HFFc6 (cell line): ENCODE measurements around the gene PRICKLE3. TPM values are rescaled to one million over a fixed set of nuclear protein-coding genes. Genes with fewer than 3 reads are reported as not detected.
"Not testable (repeated sequence)": the region's sequence is repeated elsewhere in the genome, so short reads cannot be mapped to it uniquely, and the experiment has no call there.

Source experiments
- DNase-seq: peaks from one replicate; pipeline ENCODE4 v3.0.0-alpha.2; 2018
- H3K27ac Mint-ChIP-seq: 2 replicates; pipeline ENCODE4 v1.8.0; 2020; ENCODE audit warnings: mild to moderate bottlenecking, mixed read lengths
- H3K27me3 Mint-ChIP-seq: 2 replicates; pipeline ENCODE4 v1.8.0; 2021; ENCODE audit warnings: mild to moderate bottlenecking, moderate library complexity, mixed read lengths; ENCODE audit not compliant: insufficient read depth
- H3K36me3 Mint-ChIP-seq: 2 replicates; pipeline ENCODE4 v1.8.0; 2021; ENCODE audit warnings: low read depth, mixed read lengths
- H3K4me1 Mint-ChIP-seq: 2 replicates; pipeline ENCODE4 v1.8.0; 2020; ENCODE audit warnings: low read depth, mixed read lengths
- H3K4me3 Mint-ChIP-seq: 2 replicates; pipeline ENCODE4 v1.8.0; 2020; ENCODE audit warnings: mild to moderate bottlenecking, moderate library complexity, mixed read lengths
- H3K9me3 Mint-ChIP-seq: 2 replicates; pipeline ENCODE4 v1.8.0; 2020; ENCODE audit warnings: mild to moderate bottlenecking, mixed read lengths
- total RNA-seq, 6 experiments: library from RNA; stranded (reverse); fragmentation: NEBNext Ultra II Directional; extraction: Animal tissue kit (Norgen Biotek cat#: 25700); gene quantifications; 2 replicates in 1 of 6; 3 replicates in 5 of 6; pipeline ENCODE4 v1.2.3, GENCODE V29; 2021
- TF ChIP-seq, protein P1 (sequence below): fragments of 200-600 bp; sonication (generic); IDR thresholded peaks from 2 replicates; pipeline ENCODE4 v1.5.0; 2021; ENCODE audit warnings: antibody characterized with exemption, mild to moderate bottlenecking

Gene PRICKLE3
- total RNA-seq, 6 experiments from 2014 or later = 8.0 to 10.7 (median 9.7) TPM

DNA sequence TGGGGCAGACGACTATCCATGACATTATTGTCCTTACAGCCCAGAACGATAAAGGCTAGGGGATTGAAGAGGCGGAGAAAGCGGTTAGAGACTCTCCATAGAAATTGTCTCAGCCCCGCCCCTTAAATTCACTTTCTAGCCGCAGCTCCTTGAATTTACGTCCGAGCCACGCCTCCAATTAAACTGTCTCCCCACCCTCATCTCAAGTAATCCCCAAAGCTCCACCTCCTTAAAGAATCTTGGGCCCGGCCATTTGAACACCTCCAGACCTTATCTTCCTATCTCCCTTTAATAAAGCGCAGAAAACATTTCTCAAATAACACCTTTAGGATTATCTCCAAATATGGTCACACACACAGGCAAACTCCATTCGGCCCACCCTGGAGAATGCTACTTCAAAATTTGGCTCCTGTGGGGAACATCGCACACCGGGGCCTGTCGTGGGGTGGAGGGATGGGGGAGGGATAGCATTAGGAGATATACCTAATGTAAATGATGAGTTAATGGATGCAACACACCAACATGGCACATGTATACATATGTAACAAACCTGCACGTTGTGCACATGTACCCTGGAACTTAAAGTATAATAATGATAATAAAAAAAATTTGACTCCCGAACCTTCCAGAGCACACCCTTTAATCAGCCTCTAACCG is 30.8 kb downstream of the PRICKLE3 start:
- no peaks in the 10 kb centered on the region for H3K27me3 Mint-ChIP-seq
- TF ChIP-seq, protein P1, sequence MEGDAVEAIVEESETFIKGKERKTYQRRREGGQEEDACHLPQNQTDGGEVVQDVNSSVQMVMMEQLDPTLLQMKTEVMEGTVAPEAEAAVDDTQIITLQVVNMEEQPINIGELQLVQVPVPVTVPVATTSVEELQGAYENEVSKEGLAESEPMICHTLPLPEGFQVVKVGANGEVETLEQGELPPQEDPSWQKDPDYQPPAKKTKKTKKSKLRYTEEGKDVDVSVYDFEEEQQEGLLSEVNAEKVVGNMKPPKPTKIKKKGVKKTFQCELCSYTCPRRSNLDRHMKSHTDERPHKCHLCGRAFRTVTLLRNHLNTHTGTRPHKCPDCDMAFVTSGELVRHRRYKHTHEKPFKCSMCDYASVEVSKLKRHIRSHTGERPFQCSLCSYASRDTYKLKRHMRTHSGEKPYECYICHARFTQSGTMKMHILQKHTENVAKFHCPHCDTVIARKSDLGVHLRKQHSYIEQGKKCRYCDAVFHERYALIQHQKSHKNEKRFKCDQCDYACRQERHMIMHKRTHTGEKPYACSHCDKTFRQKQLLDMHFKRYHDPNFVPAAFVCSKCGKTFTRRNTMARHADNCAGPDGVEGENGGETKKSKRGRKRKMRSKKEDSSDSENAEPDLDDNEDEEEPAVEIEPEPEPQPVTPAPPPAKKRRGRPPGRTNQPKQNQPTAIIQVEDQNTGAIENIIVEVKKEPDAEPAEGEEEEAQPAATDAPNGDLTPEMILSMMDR = no peak
- H3K9me3 Mint-ChIP-seq = no peaks in the 10 kb centered on the region
- peaks cover 18% of the 10 kb centered on the region for H3K4me1 Mint-ChIP-seq
- no peaks in the 10 kb centered on the region for H3K36me3 Mint-ChIP-seq
- peak overlapping the region; percentile 99 for H3K27ac Mint-ChIP-seq
- H3K4me3 Mint-ChIP-seq = peak overlapping the region; percentile 90
- DNase-seq = peak; percentile 16

DNA sequence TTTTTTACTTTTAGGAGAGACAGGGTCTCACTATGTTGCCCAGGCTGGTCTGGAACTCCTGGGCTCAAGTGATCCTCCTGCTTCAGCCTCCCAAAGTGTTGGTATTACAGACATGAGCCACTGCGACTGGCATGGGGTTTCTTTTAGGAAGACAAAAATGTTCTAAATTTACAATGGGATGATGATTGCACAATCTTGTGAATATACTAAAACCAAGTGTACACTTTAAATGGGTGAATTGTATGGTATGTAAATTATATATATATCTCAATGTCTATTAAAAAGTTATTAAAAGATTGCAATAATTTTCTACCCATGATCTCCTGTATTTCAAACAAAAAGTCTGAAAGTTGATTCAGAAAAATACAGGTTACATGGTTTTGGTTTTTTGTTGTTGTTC is 32.7 kb downstream of the PRICKLE3 start:
- Mint-ChIP-seq H3K27me3 (no peaks in the 10 kb centered on the region), H3K4me3 (no peak overlapping the region), H3K36me3 (no peaks in the 10 kb centered on the region), H3K27ac (no peak overlapping the region), H3K9me3 (no peaks in the 10 kb centered on the region), H3K4me1 (peaks cover 18% of the 10 kb centered on the region)
- TF ChIP-seq, protein P1 = no peak
- DNase-seq = no peak

DNA sequence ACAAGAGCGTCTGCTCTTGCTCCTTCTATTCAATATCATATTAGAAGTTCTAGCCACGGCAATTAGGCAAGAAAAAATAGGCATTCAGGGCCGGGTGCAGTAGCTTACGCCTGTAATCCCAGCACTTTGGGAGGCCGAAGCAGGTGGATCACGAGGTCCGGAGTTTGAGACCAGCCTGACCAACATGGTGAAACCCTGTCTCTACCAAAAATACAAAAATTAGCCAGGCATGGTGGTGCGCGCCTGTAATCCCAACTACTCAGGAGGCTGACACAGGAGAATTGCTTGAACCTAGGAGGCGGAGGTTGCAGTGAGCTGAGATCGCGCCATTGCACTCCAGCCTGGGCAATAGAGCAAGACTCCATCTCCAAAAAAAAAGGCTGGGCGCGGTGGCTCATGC is 36.9 kb downstream of the PRICKLE3 start:
- H3K27ac Mint-ChIP-seq, H3K27me3 Mint-ChIP-seq, DNase-seq, H3K4me3 Mint-ChIP-seq, H3K9me3 Mint-ChIP-seq, H3K4me1 Mint-ChIP-seq, H3K36me3 Mint-ChIP-seq: not testable (repeated sequence)

DNA sequence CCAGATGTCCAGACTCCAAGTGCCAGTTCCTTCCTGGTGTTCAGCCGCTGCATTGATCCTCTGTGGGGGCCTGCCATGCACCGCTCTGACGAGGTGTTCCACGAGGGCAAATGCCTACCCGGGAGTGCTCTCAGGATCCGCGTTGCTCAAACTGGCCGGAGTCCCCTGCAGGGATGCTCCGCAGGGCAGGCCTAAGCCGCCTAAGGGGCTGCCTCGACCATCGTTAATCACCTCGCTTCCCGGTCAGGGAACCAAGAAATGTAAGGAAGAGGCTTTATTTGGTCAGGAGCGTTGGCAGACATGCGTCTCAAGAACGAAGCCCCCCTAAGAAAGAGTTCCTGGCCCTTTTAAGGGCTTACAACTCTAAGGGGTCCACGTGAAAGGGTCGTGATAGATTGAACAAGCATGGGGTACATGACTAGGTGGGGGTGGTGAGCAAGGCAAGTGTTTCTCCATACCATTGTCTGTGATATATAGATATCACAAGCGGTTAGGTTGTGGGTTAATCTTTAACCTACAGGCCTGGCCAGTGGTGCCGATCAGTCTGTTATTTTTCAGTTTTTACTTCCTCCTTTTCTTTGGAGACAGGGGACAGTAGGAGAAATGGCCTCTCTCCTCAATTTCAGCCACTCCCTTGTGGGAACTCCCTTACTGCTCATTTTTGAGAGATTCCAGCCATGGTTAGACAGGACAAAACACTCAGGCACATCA is 37.6 kb downstream of the PRICKLE3 start:
- not testable (repeated sequence) for H3K27ac Mint-ChIP-seq, H3K9me3 Mint-ChIP-seq, H3K27me3 Mint-ChIP-seq, DNase-seq, H3K36me3 Mint-ChIP-seq, H3K4me1 Mint-ChIP-seq
- H3K4me3 Mint-ChIP-seq = peak overlapping the region; percentile 43; the same call in 1 of the 2 replicates

DNA sequence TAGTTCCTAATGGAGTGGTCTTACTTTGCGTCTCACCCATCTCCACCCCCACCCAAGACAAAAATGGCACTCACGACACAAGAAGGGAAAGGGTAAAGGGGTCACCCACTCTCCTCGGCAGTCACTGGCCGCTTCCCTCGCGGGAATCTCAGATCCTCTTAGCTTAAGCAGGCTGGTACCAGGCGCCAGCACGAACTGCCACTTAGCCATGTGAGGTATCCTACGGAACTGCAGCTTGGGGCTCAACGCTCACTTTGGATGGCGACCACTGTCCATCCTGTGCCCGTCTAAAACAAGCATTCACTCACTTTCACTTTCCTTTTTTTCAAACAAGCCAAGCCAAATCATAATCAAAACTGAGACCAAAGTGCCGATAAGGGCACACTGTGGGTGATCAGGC is 38.2 kb downstream of the PRICKLE3 start:
- H3K27me3 Mint-ChIP-seq = no peaks in the 10 kb centered on the region
- no peaks in the 10 kb centered on the region for H3K4me1 Mint-ChIP-seq
- H3K9me3 Mint-ChIP-seq = no peaks in the 10 kb centered on the region
- no peak for DNase-seq
- no peak overlapping the region for H3K27ac Mint-ChIP-seq
- H3K4me3 Mint-ChIP-seq = peak overlapping the region; percentile 43; the same call in 1 of the 2 replicates
- TF ChIP-seq, protein P1 = no peak
- no peaks in the 10 kb centered on the region for H3K36me3 Mint-ChIP-seq

DNA sequence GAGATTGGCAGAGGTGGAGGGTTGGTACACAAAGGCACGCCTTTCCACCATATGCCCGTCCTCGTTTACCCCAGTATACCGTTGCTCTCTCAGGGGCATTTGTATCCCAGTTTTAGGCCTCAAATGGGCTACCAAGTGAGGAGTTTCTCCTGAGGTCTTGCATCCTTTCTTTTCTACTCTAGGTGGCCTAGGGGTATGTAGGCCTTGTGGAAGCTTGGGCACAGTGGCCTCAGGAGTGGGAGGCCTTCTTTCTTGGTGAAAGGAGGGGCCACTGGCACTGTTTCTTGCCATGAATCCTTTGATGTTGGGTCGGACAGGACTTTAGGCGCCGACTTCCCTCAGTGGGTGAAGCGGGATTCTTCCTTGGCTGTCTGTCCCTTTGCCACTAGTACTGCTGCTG is 38.9 kb downstream of the PRICKLE3 start:
- no peaks in the 10 kb centered on the region for H3K9me3 Mint-ChIP-seq
- no peaks in the 10 kb centered on the region for H3K27me3 Mint-ChIP-seq
- H3K4me1 Mint-ChIP-seq = no peaks in the 10 kb centered on the region
- TF ChIP-seq, protein P1 = no peak
- DNase-seq = no peak
- no peak overlapping the region for H3K27ac Mint-ChIP-seq
- H3K36me3 Mint-ChIP-seq = no peaks in the 10 kb centered on the region
- no peak overlapping the region for H3K4me3 Mint-ChIP-seq

DNA sequence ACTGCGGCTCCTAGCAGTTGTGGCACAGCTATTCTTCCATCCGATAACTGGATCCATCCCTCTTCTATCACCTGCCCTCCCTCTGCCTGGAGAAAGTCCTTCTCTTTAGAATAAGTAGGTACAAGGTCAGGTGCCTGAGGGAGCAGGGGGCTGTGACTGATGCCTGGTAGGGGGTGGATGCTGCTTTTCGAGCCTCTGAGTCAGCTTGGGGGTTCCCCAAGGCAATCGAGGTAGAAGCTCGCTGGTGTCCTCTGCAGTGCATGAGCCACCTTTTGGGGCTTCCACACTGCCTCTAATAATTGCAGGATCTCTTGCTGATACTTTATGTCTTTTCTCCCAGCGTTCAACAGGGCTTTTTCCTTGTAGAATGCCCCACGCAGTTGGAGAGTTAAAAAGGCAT is 43.0 kb downstream of the PRICKLE3 start:
- not testable (repeated sequence) for DNase-seq, H3K4me3 Mint-ChIP-seq, H3K27me3 Mint-ChIP-seq, H3K36me3 Mint-ChIP-seq, H3K4me1 Mint-ChIP-seq, H3K27ac Mint-ChIP-seq
- H3K9me3 Mint-ChIP-seq = peaks cover 15% of the 10 kb centered on the region
